ENCODE data around the gene RIOK1.

RIOK1 gene

DNA sequence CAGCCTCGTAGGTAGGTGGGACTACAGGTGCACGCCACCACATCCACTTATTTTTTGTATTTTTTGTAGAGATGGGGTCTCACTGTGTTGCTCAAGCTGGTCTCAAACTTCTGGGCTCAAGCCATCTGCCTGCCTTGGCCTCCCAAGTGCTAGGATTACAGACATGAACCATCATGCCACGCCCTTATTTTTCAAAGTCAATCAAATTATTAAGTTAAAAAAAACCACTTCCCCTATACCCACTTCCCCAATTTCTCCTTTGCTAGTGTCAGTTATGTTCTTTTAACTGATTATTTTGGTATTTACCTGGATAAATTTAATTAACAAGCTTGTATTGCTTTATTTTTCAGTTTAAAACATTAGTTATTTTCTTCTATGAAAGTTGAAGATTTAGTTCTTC is 49.6 kb downstream of the RIOK1 start:
- TF ChIP-seq, protein P1, sequence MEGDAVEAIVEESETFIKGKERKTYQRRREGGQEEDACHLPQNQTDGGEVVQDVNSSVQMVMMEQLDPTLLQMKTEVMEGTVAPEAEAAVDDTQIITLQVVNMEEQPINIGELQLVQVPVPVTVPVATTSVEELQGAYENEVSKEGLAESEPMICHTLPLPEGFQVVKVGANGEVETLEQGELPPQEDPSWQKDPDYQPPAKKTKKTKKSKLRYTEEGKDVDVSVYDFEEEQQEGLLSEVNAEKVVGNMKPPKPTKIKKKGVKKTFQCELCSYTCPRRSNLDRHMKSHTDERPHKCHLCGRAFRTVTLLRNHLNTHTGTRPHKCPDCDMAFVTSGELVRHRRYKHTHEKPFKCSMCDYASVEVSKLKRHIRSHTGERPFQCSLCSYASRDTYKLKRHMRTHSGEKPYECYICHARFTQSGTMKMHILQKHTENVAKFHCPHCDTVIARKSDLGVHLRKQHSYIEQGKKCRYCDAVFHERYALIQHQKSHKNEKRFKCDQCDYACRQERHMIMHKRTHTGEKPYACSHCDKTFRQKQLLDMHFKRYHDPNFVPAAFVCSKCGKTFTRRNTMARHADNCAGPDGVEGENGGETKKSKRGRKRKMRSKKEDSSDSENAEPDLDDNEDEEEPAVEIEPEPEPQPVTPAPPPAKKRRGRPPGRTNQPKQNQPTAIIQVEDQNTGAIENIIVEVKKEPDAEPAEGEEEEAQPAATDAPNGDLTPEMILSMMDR (IDR thresholded peaks at IDR 0.05; ENCODE audit: insufficient read depth, low read depth, low read length, missing control alignments), result no peak
- no peak overlapping the region for H3K4me3 ChIP-seq (ENCODE audit: low read depth, low read length)
- no peak for DNase-seq (ENCODE audit: low read depth)

DNA sequence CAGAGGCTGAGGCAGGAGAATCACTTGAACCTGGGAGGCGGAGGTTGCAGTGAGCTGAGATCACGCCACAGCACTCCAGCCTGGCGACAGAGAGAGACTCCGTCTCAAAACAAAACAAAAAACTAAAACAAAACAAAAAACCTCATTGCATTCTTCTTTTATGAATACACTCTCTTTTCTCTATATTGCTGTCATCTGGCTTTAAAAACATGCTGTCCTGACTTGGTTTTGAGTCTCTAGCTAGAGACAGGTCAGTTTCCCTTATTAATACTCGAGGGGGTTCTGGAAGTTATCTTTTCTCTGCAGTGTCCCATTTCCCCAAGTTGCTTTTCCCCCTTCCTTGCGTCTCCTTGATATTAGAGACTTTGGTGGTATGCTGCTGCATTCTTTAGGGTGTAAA is 50.9 kb downstream of the RIOK1 start:
- DNase-seq (ENCODE audit: low read depth), result peak; percentile 8
- TF ChIP-seq, protein P1 (IDR thresholded peaks at IDR 0.05; ENCODE audit: insufficient read depth, low read depth, low read length, missing control alignments), result no peak
- no peak overlapping the region for H3K4me3 ChIP-seq (ENCODE audit: low read depth, low read length)

DNA sequence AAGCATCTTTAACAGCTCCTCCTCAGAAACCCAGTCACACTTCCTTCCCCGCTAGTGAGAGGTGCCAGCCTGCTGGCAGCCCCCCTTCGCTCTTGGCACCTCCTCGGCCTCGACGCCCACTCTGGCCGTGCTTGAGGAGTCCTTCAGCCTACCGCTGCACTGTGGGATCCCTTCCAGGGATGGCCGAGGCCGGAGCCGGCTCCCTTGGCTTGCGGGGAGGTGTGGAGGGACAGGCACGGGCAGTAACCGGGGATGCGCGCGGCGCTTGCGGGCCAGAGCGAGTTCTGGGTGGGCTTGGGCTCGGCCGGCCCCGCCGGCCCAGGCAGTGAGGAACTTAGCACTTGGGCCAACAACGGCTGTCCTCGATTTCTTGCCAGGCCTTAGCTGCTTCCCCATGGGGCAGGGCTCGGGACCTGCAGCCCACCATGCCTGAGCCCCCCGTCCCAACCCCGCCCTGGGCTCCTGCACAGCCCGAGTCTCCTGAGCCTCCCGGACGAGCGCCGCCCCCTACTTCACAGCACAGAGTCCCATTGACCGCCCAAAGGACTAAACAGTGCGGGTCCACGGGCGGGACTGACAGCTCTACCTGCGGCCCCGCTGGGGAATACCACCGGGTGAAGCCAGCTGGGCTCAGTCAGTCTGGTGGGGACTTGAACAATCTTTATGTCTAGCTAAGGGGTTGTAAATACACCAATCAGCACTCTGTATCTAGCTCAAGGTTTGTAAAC is 51.6 kb downstream of the RIOK1 start:
- TF ChIP-seq, protein P1 (IDR thresholded peaks at IDR 0.05; ENCODE audit: insufficient read depth, low read depth, low read length, missing control alignments), result no peak
- no peak for DNase-seq (ENCODE audit: low read depth)
- no peak overlapping the region for H3K4me3 ChIP-seq (ENCODE audit: low read depth, low read length)

DNA sequence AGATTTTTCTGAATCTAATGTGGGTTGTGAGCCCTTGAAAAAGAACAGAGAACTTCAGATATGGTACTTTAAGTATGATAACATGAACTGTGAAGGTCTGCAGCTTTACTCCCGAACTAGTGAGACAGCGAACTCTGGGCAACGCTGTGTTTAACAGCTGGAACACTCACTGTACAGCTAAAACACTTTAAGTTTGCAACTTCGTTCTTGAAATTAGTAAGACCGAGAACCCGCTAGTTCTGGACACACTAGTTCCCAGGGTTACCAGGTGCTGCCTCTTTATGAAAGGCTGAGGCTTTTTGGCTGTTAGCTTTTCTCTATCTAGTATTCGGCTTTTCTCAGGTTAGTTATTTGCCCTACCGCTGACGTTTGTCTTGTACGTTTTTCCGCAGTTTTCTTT is 52.9 kb downstream of the RIOK1 start:
- H3K4me3 ChIP-seq (ENCODE audit: low read depth, low read length), result no peak overlapping the region
- peak; percentile 2 for DNase-seq (ENCODE audit: low read depth)
- TF ChIP-seq, protein P1 (IDR thresholded peaks at IDR 0.05; ENCODE audit: insufficient read depth, low read depth, low read length, missing control alignments), result no peak

DNA sequence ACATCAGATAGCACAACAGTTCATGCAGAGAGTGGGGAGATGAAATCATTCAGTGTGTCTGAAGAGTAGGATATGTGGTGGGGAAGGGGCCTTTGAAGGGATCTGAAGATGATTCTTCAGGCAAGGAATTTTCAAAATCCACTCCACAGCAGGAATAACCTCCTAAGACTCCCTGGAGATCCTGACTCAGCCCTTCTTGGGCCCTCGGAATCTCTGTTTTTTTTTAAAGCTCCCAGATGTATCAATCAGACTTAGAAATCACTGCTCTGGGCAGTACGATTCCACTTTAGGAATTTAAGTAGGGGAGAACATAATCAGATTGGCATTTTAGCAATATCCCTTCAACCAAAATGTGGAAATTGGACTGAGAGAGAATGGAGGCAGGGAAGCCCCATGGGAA is 55.5 kb downstream of the RIOK1 start:
- TF ChIP-seq, protein P1 (IDR thresholded peaks at IDR 0.05; ENCODE audit: insufficient read depth, low read depth, low read length, missing control alignments), result no peak
- H3K4me3 ChIP-seq (ENCODE audit: low read depth, low read length), result no peak overlapping the region
- DNase-seq (ENCODE audit: low read depth), result no peak

DNA sequence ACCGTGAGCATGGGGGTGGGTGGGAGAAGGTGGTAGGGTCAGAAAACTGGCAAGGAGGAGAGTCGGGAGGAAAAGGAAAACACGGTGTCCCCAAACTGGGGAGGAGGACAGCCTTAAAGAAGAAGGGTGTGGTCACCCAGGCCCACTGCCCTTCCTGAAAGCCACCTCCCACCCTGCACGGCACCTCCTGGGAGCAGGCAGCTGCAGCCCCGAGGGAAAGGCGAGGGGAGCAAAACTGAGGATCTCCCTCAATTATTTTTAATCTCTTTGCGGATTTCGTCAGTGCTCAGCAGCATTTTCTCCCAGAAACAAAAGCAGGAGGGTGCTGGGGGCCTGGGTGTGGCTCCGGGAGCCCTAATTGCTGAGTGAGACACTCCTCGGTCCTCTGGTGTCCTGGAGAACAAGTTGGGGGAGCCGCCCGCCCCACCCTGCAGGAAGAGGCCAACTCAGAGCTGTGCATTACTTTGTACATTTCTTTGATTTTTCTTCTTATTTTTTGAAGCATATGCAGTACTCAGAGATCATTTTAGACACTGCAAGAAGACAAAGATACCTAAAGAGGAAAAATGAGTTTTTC is 56.4 kb downstream of the RIOK1 start:
- TF ChIP-seq, protein P1 (IDR thresholded peaks at IDR 0.05; ENCODE audit: insufficient read depth, low read depth, low read length, missing control alignments), result no peak
- H3K4me3 ChIP-seq (ENCODE audit: low read depth, low read length), result no peak overlapping the region
- DNase-seq (ENCODE audit: low read depth), result no peak

Data from GM12865 (cell line).